HepG2 (cell line): ENCODE results near the gene PLXNC1. TPM values are rescaled to one million over a fixed set of nuclear protein-coding genes. Genes with fewer than 3 reads are reported as not detected.

ENCODE experiments used
- ELF4 ChIP-seq: sonication (generic); formaldehyde crosslinking; IDR thresholded peaks from 2 replicates; pipeline ENCODE4 v1.5.0; 2020; ENCODE audit warnings: missing genetic modification reagents, mild to moderate bottlenecking, moderate library complexity, borderline replicate concordance
- MTA3 ChIP-seq: sonication (generic); formaldehyde crosslinking; IDR thresholded peaks from 2 replicates; pipeline ENCODE4 v1.4.0; 2020; ENCODE audit warnings: missing genetic modification reagents
- YY1 ChIP-seq: IDR thresholded peaks from 2 replicates; pipeline ENCODE4 v1.6.1; 2011; ENCODE audit warnings: low read length, low read depth, moderate library complexity, mild to moderate bottlenecking; ENCODE audit not compliant: insufficient read depth, insufficient replicate concordance
- ZMYM4 ChIP-seq: sonication (generic); formaldehyde crosslinking; IDR thresholded peaks from 2 replicates; pipeline ENCODE4 v1.8.1; 2023; ENCODE audit warnings: mild to moderate bottlenecking, missing genetic modification reagents
- polyA plus RNA-seq, 8 experiments: library from polyadenylated mRNA; depleted of rRNA in 3 of 8; stranded (reverse) in 7 of 8; unstranded in 1 of 8; fragments of >200 nt; fragmentation: Illumina TruSeq in 4 of 8; extraction: Trizol in 4 of 8; gene quantifications; 2 replicates each; pipeline versions ENCODE4 v1.2.1 to v1.2.3, GENCODE V29; 2011 to 2016; ENCODE audit warnings: low read depth in 4 of 8, missing spikeins in 1 of 8, mixed read lengths in 1 of 8; ENCODE audit not compliant: insufficient read depth in 1 of 8
- total RNA-seq, 5 experiments: library from RNA; depleted of rRNA; stranded (reverse); fragments of >200 nt; fragmentation: Illumina TruSeq; extraction: Trizol; gene quantifications; 2 replicates each; pipeline ENCODE4 v1.2.3, GENCODE V29; 2016; ENCODE audit warnings: low read depth in 1 of 5
- TF ChIP-seq, protein P1 (sequence below), 2 experiments: fragments of 450-650 bp in 1 of 2; sonication (generic) in 1 of 2; formaldehyde crosslinking in 1 of 2; IDR thresholded peaks; 2 replicates each; pipeline versions ENCODE4 v1.6.1 to v1.8.0; 2016 to 2022; ENCODE audit warnings: antibody characterized with exemption in 1 of 2, mild to moderate bottlenecking in 1 of 2, missing genetic modification reagents in 1 of 2
- TF ChIP-seq, protein P2 (sequence below): sonication (generic); formaldehyde crosslinking; IDR thresholded peaks from 2 replicates; pipeline ENCODE4 v1.4.0; 2020; ENCODE audit warnings: missing genetic modification reagents, borderline replicate concordance
- TF ChIP-seq, protein P3 (sequence below): conservative IDR thresholded peaks from 2 replicates; pipeline ENCODE4 v1.6.1; 2018; ENCODE audit warnings: missing genetic modification reagents
- TF ChIP-seq, protein P4 (sequence below): sonication (generic); formaldehyde crosslinking; IDR thresholded peaks from 2 replicates; pipeline ENCODE4 v1.5.0; 2020; ENCODE audit warnings: missing genetic modification reagents
- TF ChIP-seq, protein P5 (sequence below): sonication (generic); formaldehyde crosslinking; IDR thresholded peaks from 2 replicates; pipeline ENCODE4 v1.5.0; 2020; ENCODE audit warnings: missing genetic modification reagents
- TF ChIP-seq, protein P6 (sequence below): sonication (generic); formaldehyde crosslinking; IDR thresholded peaks from 2 replicates; pipeline ENCODE4 v1.4.0; 2020; ENCODE audit warnings: missing genetic modification reagents, mild to moderate bottlenecking, borderline replicate concordance

The PLXNC1 gene
- total and polyA plus RNA-seq, 2 of the 13 experiments (the other 11 are each of a cell fraction or from before 2014, with no cell fraction given), result 6.6 to 11.2 TPM

DNA sequence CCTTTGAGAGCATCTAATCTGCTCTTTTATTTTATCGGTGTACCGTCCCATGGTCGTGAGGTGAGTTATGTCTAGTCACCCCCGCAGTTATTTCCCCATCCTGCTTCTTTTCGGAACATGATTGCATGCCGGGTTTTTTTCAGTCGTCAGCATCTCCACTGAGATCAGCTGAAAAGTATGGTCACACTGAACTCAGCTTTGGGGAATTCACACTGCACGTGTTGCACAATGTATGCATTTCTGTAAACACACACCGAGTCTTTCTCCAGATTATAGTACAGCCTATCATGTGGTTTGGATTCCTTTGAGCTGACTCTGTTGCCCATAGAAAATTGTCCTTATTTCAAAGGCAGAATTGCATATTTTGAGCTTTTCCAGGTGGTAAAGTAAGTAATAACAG, 24.6 kb downstream of the PLXNC1 start (continued):
- TF ChIP-seq, protein P1, sequence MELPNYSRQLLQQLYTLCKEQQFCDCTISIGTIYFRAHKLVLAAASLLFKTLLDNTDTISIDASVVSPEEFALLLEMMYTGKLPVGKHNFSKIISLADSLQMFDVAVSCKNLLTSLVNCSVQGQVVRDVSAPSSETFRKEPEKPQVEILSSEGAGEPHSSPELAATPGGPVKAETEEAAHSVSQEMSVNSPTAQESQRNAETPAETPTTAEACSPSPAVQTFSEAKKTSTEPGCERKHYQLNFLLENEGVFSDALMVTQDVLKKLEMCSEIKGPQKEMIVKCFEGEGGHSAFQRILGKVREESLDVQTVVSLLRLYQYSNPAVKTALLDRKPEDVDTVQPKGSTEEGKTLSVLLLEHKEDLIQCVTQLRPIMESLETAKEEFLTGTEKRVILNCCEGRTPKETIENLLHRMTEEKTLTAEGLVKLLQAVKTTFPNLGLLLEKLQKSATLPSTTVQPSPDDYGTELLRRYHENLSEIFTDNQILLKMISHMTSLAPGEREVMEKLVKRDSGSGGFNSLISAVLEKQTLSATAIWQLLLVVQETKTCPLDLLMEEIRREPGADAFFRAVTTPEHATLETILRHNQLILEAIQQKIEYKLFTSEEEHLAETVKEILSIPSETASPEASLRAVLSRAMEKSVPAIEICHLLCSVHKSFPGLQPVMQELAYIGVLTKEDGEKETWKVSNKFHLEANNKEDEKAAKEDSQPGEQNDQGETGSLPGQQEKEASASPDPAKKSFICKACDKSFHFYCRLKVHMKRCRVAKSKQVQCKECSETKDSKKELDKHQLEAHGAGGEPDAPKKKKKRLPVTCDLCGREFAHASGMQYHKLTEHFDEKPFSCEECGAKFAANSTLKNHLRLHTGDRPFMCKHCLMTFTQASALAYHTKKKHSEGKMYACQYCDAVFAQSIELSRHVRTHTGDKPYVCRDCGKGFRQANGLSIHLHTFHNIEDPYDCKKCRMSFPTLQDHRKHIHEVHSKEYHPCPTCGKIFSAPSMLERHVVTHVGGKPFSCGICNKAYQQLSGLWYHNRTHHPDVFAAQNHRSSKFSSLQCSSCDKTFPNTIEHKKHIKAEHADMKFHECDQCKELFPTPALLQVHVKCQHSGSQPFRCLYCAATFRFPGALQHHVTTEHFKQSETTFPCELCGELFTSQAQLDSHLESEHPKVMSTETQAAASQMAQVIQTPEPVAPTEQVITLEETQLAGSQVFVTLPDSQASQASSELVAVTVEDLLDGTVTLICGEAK (IDR thresholded peaks at IDR 0.05), result no peak
- TF ChIP-seq, protein P1 (CRISPR knock-in tag; IDR thresholded peaks at IDR 0.05), result no peak
- TF ChIP-seq, protein P2, sequence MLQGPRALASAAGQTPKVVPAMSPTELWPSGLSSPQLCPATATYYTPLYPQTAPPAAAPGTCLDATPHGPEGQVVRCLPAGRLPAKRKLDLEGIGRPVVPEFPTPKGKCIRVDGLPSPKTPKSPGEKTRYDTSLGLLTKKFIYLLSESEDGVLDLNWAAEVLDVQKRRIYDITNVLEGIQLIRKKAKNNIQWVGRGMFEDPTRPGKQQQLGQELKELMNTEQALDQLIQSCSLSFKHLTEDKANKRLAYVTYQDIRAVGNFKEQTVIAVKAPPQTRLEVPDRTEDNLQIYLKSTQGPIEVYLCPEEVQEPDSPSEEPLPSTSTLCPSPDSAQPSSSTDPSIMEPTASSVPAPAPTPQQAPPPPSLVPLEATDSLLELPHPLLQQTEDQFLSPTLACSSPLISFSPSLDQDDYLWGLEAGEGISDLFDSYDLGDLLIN (CRISPR knock-in tag), result no peak
- TF ChIP-seq, protein P3, sequence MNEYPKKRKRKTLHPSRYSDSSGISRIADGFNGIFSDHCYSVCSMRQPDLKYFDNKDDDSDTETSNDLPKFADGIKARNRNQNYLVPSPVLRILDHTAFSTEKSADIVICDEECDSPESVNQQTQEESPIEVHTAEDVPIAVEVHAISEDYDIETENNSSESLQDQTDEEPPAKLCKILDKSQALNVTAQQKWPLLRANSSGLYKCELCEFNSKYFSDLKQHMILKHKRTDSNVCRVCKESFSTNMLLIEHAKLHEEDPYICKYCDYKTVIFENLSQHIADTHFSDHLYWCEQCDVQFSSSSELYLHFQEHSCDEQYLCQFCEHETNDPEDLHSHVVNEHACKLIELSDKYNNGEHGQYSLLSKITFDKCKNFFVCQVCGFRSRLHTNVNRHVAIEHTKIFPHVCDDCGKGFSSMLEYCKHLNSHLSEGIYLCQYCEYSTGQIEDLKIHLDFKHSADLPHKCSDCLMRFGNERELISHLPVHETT, result no peak
- TF ChIP-seq ELF4 (CRISPR knock-in tag) (no peak), MTA3 (CRISPR knock-in tag) (no peak), YY1 (no peak), ZMYM4 (peak; percentile 58)
- TF ChIP-seq, protein P4, sequence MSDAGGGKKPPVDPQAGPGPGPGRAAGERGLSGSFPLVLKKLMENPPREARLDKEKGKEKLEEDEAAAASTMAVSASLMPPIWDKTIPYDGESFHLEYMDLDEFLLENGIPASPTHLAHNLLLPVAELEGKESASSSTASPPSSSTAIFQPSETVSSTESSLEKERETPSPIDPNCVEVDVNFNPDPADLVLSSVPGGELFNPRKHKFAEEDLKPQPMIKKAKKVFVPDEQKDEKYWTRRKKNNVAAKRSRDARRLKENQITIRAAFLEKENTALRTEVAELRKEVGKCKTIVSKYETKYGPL (CRISPR knock-in tag), result no peak
- TF ChIP-seq, protein P5, sequence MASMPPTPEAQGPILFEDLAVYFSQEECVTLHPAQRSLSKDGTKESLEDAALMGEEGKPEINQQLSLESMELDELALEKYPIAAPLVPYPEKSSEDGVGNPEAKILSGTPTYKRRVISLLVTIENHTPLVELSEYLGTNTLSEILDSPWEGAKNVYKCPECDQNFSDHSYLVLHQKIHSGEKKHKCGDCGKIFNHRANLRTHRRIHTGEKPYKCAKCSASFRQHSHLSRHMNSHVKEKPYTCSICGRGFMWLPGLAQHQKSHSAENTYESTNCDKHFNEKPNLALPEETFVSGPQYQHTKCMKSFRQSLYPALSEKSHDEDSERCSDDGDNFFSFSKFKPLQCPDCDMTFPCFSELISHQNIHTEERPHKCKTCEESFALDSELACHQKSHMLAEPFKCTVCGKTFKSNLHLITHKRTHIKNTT (CRISPR knock-in tag), result no peak
- TF ChIP-seq, protein P6, sequence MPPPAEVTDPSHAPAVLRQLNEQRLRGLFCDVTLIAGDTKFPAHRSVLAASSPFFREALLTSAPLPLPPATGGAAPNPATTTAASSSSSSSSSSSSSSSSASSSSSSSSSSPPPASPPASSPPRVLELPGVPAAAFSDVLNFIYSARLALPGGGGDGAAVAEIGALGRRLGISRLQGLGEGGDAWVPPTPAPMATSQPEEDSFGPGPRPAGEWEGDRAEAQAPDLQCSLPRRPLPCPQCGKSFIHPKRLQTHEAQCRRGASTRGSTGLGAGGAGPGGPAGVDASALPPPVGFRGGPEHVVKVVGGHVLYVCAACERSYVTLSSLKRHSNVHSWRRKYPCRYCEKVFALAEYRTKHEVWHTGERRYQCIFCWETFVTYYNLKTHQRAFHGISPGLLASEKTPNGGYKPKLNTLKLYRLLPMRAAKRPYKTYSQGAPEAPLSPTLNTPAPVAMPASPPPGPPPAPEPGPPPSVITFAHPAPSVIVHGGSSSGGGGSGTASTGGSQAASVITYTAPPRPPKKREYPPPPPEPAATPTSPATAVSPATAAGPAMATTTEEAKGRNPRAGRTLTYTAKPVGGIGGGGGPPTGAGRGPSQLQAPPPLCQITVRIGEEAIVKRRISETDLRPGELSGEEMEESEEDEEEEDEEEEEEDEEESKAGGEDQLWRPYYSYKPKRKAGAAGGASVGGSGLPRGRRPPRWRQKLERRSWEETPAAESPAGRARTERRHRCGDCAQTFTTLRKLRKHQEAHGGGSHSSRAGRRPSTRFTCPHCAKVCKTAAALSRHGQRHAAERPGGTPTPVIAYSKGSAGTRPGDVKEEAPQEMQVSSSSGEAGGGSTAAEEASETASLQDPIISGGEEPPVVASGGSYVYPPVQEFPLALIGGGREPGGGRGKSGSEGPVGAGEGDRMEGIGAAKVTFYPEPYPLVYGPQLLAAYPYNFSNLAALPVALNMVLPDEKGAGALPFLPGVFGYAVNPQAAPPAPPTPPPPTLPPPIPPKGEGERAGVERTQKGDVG (CRISPR knock-in tag), result no peak
